ENCODE measurements around the gene KTN1.

KTN1 gene

DNA sequence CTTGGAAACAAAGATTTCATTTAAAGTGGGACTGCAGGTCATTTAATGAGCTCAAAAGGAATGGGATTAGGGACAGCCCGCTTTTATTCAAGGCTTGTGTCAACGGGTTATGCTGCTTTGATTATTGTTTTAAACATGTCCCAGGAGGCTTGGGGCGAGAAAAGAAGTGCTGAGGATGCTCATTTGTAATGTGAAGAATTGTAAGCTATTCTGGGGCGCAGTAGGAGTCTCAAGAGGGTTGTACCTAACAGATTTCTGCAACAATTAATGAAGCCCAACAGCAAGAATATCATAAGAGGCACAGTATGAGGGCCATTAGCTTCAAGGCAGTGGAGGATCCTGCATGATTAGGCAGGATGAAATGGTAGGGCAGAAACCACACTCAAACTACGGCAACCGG is 122.5 kb downstream of the KTN1 start:
- TF ChIP-seq, protein P1, sequence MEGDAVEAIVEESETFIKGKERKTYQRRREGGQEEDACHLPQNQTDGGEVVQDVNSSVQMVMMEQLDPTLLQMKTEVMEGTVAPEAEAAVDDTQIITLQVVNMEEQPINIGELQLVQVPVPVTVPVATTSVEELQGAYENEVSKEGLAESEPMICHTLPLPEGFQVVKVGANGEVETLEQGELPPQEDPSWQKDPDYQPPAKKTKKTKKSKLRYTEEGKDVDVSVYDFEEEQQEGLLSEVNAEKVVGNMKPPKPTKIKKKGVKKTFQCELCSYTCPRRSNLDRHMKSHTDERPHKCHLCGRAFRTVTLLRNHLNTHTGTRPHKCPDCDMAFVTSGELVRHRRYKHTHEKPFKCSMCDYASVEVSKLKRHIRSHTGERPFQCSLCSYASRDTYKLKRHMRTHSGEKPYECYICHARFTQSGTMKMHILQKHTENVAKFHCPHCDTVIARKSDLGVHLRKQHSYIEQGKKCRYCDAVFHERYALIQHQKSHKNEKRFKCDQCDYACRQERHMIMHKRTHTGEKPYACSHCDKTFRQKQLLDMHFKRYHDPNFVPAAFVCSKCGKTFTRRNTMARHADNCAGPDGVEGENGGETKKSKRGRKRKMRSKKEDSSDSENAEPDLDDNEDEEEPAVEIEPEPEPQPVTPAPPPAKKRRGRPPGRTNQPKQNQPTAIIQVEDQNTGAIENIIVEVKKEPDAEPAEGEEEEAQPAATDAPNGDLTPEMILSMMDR (IDR thresholded peaks at IDR 0.05; ENCODE audit: insufficient read depth, low read length, poor library complexity, severe bottlenecking): no peak
- no peak for DNase-seq (ENCODE audit: extremely low read depth, insufficient read length)
- Histone ChIP-seq H3K36me3 (ENCODE audit: control insufficient read depth, insufficient read depth, low read length) (no peaks in the 10 kb centered on the region), H3K4me3 (replicated peaks; ENCODE audit: low read depth, low read length) (no peak overlapping the region), H3K27me3 (replicated peaks; ENCODE audit: control insufficient read depth, insufficient read depth, low read length) (no peaks in the 10 kb centered on the region)

DNA sequence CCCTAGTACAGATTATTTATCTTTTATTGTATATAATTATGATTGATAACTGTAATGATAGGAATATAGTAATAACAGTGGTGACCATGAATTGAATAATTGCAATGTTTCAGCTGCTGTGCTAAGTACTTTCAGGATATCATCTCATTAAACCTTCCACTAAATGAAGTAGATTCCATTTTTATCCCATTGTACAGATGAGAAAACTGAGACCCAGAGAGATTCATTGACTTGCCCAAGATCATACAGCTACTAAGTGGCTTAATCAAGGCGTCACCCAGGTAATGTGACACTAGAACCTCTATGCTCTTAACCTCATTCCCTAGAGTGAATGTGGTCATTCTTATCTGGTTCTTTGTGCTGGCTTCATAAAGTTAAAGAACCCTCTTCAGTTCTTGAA is 124.6 kb downstream of the KTN1 start:
- Histone ChIP-seq H3K4me3 (replicated peaks; ENCODE audit: low read depth, low read length) (no peak overlapping the region), H3K27me3 (replicated peaks; ENCODE audit: control insufficient read depth, insufficient read depth, low read length) (no peaks in the 10 kb centered on the region), H3K36me3 (ENCODE audit: control insufficient read depth, insufficient read depth, low read length) (no peaks in the 10 kb centered on the region)
- DNase-seq (ENCODE audit: extremely low read depth, insufficient read length): no peak
- TF ChIP-seq, protein P1 (IDR thresholded peaks at IDR 0.05; ENCODE audit: insufficient read depth, low read length, poor library complexity, severe bottlenecking): no peak

DNA sequence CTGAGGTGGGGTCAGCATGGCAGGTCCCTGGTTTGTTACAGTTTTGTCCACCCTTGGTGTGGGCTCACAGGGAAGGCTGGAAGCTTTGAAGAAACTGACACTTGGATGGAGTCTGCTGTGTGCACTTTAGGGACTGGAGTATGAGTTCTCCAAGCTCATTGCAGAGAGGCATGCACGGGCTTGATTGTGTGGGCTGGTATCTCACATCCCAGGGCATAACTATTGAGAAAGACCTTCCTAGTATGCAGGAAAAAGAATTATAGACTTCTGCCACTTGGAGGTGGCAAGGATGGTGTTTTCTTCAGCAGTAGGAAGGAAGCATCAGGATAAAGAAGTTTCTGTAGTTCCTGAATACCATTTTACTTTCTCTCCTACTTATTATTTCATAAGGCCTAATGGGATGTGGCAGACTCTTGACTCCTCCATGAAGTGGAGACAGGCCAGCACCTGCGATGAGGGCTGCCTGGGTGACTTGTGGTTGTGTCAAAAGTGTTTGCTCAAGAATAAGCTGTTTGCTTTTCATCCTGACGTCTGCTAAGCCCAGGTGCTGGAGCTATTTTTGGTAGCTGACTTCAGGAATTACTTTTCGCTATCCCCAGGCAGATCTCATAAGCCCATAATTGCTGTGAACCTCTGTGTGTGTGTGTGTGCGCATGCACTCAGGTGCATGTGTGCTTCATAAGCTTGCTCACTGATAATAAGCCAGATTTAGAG is 125.8 kb downstream of the KTN1 start:
- TF ChIP-seq, protein P1 (IDR thresholded peaks at IDR 0.05; ENCODE audit: insufficient read depth, low read length, poor library complexity, severe bottlenecking): no peak
- Histone ChIP-seq H3K27me3 (replicated peaks; ENCODE audit: control insufficient read depth, insufficient read depth, low read length) (no peaks in the 10 kb centered on the region), H3K36me3 (ENCODE audit: control insufficient read depth, insufficient read depth, low read length) (no peaks in the 10 kb centered on the region), H3K4me3 (replicated peaks; ENCODE audit: low read depth, low read length) (no peak overlapping the region)
- DNase-seq (ENCODE audit: extremely low read depth, insufficient read length): no peak

DNA sequence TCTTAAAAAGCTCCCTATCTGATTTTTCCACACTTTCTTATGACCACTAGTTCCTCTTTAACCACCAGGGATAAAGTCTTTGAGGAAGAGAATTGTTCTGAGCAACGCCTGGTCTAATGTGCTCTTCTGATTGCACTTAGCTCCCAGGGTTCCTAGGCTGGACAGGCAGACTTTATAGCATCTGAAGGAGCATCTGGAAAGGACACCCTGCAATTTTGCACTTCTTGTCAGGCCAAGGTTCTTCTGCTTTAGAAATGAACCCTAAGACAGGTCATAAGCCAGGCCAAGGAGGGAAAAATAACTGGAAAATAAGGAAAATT is 126.3 kb downstream of the KTN1 start:
- TF ChIP-seq, protein P1 (IDR thresholded peaks at IDR 0.05; ENCODE audit: insufficient read depth, low read length, poor library complexity, severe bottlenecking): no peak
- Histone ChIP-seq H3K4me3 (replicated peaks; ENCODE audit: low read depth, low read length) (no peak overlapping the region), H3K36me3 (ENCODE audit: control insufficient read depth, insufficient read depth, low read length) (no peaks in the 10 kb centered on the region), H3K27me3 (replicated peaks; ENCODE audit: control insufficient read depth, insufficient read depth, low read length) (no peaks in the 10 kb centered on the region)
- DNase-seq (ENCODE audit: extremely low read depth, insufficient read length): no peak

DNA sequence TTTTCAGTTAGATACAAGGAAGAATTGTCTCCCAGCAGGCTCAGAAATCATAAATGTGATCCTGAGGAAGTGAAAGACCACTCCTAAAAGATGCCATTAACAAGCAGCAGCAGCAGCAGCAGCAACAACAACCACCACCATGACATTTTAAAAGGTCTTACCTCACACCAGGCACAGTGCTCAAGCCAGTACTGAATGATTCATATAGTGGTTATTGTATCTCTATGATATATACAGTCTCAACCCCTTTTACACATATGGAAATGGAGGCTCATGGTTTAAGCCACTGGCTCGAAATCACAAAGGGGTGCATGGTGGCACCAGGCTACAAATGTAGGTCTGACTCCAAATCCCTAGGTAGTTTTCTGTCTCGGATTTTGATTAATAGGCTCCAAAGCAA is 126.9 kb downstream of the KTN1 start:
- no peaks in the 10 kb centered on the region for H3K27me3 ChIP-seq (replicated peaks; ENCODE audit: control insufficient read depth, insufficient read depth, low read length)
- no peaks in the 10 kb centered on the region for H3K36me3 ChIP-seq (ENCODE audit: control insufficient read depth, insufficient read depth, low read length)
- TF ChIP-seq, protein P1 (IDR thresholded peaks at IDR 0.05; ENCODE audit: insufficient read depth, low read length, poor library complexity, severe bottlenecking): no peak
- no peak overlapping the region for H3K4me3 ChIP-seq (replicated peaks; ENCODE audit: low read depth, low read length)
- DNase-seq (ENCODE audit: extremely low read depth, insufficient read length): no peak

DNA sequence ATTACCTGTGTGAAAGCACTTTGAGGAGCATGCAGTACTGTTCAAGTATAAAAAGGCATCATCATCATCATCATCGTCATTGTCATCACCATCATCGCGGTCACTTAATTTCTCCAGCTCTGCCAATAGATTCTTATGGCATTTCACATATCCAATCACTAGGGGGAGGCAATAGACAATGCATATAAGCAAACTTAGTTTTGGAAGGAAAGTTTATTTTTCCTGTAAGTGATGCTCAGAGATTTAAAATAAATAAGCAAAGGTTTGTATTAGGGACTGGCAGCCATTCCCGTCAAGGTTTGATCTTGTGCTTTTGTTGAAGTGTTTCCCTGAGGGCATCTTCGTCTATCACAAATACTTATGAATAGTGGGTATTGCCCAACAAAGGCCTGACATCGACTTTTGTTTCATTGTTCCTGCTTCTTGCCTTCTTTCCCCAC is 127.4 kb downstream of the KTN1 start:
- Histone ChIP-seq H3K4me3 (replicated peaks; ENCODE audit: low read depth, low read length) (no peak overlapping the region), H3K27me3 (replicated peaks; ENCODE audit: control insufficient read depth, insufficient read depth, low read length) (no peaks in the 10 kb centered on the region), H3K36me3 (ENCODE audit: control insufficient read depth, insufficient read depth, low read length) (no peaks in the 10 kb centered on the region)
- no peak for DNase-seq (ENCODE audit: extremely low read depth, insufficient read length)
- TF ChIP-seq, protein P1 (IDR thresholded peaks at IDR 0.05; ENCODE audit: insufficient read depth, low read length, poor library complexity, severe bottlenecking): peak; percentile 53
